ENCODE measurements around the gene PTAR1. TPM values are rescaled to one million over a fixed set of nuclear protein-coding genes. Genes with fewer than 3 reads are reported as not detected.

Gene PTAR1
- total RNA-seq, 4 donors from 2014 or later: 54.1 to 85.1 (median 61.5) TPM

- DNase-seq (ENCODE audit: low spot score) (no peak), ATAC-seq (ENCODE audit: low FRiP score) (peak; percentile 12)
- TF ChIP-seq CTCF (IDR thresholded peaks at IDR 0.05): no peak
Observed at GRCh38 chr9:69671311-69671878, 88.4 kb downstream of the PTAR1 start.

GRCh38 chr9:69667306-69667705, 92.5 kb downstream of the PTAR1 start:
- TF ChIP-seq CTCF (IDR thresholded peaks at IDR 0.05): no peak
- no peak for DNase-seq (ENCODE audit: low spot score)

GRCh38 chr9:69660304-69660703, 99.5 kb downstream of the PTAR1 start:
- ATAC-seq (ENCODE audit: low FRiP score): no peak
- DNase-seq (ENCODE audit: low spot score): no peak
- no peak for TF ChIP-seq CTCF (IDR thresholded peaks at IDR 0.05)

More at GRCh38 chr9:69667306-69667705, 92.5 kb downstream of the PTAR1 start:
- ATAC-seq (ENCODE audit: low FRiP score): no peak

Other genes starting within 250 kb of the PTAR1 start
- 10 to 100 TPM in 2 of 4 donors, 1 to 10 TPM in 2; 4.3 to 11.8 (median 8.4) TPM for gene APBA1, start 87.6 kb downstream of the PTAR1 start, total RNA-seq
- not detected for gene CFAP95, start 60.8 kb upstream of the PTAR1 start, total RNA-seq